ENCODE data around the gene UNK.

UNK gene

DNA sequence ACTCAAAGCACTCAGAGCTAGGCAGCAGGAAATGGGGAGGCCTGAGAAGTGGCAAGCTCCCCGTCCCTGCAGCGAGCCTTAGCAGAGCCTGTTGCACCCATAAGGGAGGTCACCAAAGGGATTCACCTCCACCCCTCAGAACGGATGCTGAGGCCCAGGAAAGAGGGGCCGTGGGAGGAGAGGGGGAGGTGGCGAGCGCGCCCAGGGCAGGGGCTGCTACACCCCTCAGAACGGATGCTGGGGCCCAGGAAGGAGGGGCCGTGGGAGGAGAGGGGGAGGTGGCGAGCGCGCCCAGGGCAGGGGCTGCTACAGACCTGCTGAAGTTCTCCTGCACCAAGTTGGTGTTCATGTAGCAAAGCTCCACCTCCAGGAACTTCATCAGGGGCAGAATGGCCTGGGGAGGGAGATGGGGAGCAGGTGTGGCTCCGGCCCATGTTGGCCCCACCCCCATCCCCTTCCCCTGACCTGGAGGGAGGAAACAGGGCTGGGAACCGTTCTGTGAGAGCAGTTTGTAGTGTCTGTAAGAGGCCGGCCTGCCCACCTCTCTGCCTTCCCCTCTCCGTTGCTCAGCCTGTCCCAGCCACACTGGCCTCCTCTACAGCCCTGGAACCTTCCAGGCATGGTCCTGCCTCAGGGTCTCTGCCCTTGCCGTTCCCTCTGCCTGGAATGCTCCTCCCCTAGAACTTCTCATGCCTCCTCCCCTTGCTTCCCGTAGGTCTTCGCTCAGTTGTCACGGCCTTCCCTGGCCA is 48.2 kb downstream of the UNK start:
- DNase-seq (ENCODE audit: low read depth in 1 of 2, low spot score in 1 of 2): no peak

DNA sequence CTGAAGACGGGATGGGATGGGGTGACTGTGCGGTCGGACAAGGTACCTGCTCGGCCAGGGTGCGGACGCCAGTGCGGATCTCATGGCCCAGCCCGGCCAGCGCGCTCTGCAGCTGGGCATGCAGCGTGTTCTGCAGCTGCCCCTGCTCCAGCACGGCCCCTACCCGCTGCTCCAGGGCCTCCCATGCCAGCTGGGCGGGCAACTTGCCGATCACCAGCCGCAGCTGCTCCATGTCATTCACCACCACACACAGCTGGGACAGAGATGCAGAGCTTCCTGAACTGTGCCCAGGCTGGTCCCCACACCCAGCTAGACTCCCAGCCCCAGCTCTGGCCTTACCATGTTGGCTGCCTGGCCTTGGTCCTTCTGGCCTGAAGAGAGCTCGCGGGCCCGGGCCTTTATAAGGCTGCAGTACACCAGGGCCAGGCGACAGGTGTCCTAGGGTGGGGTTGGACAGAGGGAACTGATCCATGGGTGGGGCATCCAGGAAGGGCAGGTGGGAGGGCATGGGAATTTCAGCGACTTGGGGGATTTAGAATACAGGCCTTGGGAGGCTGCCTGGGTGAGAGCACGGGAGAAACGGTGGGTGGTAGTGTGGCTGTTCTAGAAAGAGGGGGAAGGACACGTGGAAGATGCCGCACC is 49.8 kb downstream of the UNK start:
- DNase-seq (ENCODE audit: low read depth in 1 of 2, low spot score in 1 of 2): no peak

DNA sequence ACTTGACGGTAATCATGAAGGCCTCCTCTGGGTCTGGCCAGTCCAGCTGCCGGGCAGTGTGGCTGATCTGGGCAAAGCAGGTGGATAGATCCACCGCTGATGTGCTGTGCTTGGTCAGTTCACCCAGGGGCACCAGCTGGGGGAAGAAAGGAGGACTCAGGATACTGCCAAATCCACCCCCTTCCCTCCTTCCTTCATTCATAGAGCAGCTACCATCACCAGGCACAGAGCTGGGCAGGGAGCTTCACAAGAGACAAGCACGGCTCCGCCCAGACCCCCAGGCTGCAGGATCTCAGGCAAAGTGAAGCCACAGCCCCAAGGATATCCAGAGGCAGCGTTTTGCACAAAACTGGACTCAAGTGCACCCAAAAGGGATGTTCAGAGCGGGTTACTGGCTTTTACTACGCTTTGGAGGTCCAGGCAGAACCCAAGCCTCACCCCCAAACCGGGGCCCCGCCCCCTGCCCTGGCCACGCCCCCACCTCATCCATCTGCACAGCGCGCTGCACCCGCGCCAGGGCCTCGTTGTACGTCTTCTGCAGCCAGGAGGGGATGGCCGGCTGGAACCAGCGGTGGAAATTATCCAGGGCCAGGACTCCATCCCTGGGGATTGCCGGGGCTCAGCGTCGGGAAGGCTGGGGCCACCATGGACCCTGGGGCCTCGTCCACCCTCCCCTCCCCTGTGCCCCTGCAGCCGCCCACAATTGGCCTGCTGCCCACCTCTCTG is 50.5 kb downstream of the UNK start:
- no peak for DNase-seq (ENCODE audit: low read depth in 1 of 2, low spot score in 1 of 2)

DNA sequence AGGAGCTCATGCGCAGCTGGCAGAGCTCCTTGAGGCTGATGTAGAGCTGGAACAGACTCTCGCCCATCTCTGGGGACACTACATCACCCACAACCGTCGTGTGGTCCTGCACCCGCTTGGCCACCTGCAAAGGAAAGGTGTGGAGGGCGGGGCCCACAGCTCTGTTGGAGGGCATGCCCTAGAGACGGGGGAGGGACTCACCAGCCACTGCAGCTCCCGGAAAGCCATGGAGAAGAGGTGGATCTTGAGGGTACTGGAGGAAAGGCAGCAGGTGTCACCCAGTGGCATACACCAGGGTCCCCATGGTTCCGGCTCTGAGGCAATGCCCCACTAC is 51.0 kb downstream of the UNK start:
- DNase-seq (ENCODE audit: low read depth in 1 of 2, low spot score in 1 of 2): no peak

DNA sequence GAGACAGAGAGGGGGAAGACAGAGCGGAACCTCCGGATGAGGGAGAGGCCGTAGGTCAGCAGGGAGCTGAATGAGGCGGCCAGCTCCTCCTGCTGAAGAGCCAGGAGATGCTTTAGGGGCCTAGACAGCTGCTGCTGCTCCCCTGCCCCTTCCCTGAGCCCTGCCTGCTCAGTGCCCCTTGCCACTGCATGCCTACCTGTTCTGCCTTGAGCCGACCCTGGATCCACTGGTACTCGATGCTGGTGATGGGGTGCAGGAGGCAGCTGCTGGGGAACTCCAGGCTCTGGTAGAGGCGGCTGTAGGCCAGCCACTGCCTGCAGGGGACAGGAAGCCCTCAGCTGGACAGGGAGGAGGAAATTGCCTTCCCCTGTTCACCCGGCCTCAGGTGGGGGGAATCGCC is 52.0 kb downstream of the UNK start:
- no peak for DNase-seq (ENCODE audit: low read depth in 1 of 2, low spot score in 1 of 2)

DNA sequence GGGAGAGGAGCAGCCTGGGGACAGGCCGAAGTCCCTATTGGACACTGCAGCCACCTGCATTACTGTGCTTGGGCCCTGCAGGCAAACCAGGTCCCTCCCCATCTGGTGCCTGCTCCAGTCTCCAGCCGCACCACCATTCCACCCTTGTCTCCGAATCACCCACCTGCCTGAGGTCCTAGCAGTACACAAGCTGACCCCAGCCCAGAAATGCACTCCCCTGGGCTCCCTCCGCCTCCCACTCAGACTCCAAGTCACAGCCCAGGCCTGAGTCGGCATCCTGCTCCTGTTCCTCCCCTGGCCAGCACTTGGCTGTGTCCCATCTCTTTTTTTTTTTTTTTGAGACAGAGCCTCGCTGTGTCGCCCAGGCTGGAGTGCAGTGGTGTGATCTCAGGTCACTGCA is 53.3 kb downstream of the UNK start:
- DNase-seq (ENCODE audit: low read depth in 1 of 2, low spot score in 1 of 2): no peak

DNA sequence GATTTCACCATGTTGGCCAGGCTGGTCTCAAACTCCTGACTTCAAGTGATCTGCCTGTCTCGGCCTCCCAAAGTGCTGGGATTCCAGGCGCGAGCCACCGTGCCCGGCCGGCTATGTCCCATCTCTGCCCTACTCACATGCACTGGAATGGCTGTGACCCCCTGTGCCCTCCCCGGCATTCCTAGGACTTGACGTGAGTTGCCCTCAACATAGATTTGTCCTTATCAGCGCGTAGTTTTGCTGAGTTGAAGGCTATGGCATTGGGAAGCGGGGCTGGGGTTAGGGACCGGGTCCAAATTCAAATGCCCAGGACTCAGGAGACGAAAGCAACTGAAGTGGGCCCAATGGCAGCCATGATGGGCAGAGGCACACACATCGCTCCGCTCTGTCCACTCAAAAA is 53.8 kb downstream of the UNK start:
- no peak for DNase-seq (ENCODE audit: low read depth in 1 of 2, low spot score in 1 of 2)

DNA sequence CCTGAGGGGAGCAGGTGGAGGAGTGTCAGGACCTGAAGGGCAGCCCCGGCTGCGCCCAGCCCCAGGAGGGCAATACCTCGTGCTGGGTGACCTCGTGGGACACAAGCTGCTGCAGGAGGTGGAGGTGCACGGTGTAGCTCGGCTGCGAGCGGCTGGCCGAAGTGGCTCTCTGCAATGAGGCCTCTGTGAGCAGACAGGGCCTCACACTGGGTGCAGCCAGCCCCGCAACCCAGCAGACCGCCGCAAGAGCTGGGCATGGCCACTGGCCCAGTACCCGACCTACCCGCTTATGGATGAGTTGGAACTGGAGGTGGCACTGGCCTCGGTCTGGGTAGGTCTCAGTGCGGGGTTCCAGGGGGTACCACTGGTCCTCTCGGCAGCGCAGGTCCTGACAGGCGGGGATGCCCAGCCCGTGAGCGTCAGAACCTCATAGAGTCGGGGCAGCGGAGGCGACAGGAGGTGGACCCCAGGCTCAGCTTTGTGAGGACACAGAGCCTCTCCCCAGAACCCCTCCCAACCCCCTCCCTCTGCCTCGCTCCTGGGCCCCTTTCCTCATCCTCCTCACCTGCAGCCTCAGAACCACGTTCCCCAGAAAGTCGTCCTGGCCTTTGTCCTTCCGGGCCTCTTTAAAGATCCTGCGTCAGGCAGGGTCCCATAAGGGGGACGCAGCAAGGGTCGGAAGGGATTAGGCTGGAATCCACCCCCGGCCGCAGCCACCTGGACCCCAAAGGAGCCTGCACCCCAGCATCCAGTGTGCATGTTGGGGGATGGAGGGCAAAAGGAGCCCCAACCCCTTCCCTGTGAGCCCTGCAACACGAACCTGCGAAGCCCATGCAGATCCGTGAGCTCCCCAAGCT is 55.6 kb downstream of the UNK start:
- no peak for DNase-seq (ENCODE audit: low read depth in 1 of 2, low spot score in 1 of 2)

DNA sequence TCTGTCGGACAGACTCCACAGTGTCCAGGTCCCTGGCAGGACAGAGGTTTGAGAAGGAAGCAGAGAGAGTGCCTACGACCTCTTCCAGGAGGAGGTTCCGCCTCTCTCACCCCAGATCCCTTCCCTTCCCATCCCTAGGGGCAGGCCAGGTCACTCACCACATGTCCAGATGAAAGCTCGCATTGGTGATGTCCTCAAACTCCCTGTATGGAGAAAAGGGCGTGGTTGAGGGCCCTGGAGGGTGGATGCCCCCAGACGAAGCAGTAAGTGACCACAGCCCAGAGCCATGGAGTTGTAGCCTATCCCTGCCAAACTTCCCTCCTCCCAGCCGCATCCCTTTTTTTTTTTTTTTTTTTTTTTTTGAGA is 56.2 kb downstream of the UNK start:
- no peak for DNase-seq (ENCODE audit: low read depth in 1 of 2, low spot score in 1 of 2)

DNA sequence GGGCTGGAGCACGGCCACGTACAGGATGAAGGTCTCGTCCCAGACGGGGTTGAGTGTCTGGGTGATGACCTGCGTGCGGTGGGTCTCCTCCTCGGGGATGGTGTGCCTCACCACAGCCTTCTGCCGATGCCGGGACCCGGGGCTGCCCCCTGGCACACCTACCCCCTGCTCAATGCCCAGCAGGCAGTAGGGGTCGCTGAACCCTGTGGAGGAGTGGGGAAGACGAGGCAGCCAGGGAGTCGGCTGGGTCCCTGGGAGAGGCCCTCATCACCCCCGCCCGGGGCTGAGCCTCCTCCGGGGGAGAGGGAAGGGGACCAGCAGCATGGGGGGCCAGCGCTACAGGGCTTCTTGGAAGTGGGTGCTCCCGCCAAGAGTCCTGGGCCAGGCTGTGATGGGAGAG is 57.8 kb downstream of the UNK start:
- DNase-seq (ENCODE audit: low read depth in 1 of 2, low spot score in 1 of 2): no peak

DNA sequence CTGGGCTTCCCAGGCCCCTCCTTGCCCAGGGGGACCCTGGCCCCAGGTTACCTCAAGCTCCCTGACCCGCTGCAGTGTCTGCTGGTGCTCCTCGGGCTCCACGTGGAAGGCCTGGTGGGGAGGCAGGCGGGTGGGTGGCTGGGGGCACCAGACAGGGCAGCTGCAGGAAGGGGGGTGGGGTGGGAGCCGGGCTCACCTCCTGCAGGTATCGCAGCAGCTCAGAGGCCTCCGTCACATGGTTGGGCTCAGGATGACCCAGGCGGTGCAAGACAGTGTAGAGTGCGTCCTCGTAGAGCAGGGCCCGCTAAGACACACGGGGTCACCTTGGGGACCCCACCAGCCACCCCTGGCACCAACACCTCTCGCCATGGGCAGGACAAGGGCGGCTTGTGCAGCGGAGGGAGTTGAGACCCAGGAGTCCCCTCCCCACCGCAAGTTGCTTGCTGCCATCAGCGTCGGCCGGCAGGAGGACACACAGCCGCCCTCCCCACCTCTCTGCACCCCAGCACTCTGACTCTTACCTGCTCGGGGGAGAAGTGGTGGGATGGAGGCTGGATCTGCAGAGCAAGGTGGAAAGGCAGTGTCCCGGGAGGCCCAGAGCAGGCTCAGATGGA is 58.5 kb downstream of the UNK start:
- DNase-seq (ENCODE audit: low read depth in 1 of 2, low spot score in 1 of 2): no peak

DNA sequence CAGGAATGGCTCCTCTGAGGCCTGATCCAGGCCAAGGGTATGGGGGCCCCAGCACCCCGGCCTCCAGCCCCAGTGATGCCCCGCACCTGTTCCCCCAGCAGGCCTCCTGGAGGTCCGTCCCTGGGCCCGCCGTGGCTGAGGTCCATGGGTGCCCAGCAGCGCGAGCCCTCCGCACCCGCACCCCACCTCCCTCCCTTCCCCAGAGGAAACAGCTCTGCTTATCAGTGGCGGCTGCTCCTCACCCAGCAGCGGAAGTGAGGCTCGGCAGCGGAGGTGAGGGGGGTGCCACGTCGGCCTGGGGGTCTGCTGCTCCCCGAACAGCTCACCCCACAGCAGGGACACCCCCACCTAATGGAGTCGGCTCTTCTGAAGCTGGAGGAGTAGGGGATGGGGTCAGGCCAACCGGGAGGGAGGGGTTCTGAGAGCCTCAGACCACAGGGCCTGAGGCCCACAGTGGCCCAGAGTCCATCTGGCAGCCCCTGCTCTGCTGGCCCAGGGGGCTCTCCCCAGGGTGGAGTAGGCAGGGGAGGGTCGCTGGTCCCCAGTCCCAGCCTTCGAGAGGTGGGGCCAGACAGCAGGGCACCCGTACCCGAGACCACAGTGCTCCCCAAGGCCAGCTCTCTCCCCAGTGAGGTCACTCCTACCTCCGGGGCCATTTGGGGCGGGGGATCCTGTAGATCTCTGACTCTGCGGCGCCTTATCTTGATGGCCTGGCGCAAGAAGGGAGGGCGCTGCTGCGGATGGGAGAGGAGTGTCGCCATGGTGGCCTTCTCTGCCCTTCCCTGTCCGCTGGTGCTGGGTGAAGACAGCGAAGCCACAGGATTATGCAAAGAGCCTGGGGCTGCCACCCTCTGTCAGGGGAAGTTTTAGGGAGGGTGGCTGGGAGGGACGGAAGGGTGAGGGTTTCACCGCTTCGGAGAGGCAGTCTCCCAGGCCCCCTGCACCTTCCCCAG is 59.2 kb downstream of the UNK start, which contains the start of gene UNC13D:
Gene UNC13D (minus strand): TSS at position 828 of the 953 bp plus-strand sequence. CDS start 67 bp downstream, at position 761.
- peak; percentile 35 to 40 for DNase-seq (ENCODE audit: low read depth in 1 of 2, low spot score in 1 of 2)

DNA sequence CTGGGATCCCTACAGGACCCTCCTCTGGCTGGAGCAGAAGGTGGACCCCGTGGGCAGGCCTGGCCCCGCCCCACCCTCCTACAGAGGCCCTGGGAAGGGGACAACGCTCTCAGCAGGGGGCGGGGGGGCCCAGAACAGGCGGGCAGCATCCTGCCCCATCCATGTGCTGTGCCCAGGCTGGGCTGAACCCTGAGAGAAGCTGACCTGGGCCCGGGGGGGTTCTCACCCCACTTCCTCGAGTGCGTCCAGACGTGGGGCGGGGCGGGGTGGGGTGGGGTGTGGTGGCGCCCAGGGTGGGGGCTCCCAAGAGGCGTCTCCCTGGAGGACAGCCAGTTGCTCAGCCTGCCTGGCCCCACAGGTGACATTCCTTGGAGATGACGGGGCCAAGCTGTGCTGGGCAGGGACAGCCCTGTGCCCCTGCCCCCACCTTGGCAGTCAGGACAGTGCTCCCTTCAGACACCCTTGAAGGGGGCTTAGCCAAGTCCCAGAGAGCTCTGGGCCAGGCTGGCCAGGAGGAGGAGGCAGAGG is 60.0 kb downstream of the UNK start:
- no peak for DNase-seq (ENCODE audit: low read depth in 1 of 2, low spot score in 1 of 2)

DNA sequence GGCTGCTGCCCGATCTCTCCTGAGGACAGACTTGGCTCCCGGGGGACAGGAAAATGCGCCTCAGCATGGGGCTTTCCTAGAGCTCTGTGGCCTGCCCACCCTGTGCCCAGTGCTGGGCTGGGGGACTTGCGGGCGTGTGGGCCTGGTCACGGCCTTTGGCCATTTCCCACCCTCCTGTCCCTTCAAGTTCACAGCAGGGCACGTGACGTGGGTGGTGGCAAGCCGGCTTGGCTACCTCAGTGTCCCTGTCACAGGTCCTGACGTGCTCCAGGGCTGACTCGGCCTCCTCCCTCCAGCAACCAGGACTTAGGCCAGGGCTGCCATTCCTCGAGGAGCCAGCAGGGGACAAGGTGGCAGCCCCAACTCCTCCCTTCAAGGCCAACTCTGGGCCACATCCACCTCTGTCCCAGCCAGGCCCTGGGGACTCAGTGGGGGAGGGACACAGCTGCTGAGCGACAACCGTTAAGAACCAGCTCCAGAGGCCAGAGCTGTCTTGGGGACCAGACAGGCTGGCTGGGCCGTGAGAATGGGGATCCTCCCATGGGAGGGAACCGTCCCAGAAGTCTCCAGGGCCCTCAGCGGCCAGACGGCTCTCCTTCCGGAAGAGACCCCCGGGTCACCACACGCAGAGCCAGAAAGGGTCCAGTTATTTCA is 60.6 kb downstream of the UNK start:
- peak; percentile 41 to 52 for DNase-seq (ENCODE audit: low read depth in 1 of 2, low spot score in 1 of 2)

DNA sequence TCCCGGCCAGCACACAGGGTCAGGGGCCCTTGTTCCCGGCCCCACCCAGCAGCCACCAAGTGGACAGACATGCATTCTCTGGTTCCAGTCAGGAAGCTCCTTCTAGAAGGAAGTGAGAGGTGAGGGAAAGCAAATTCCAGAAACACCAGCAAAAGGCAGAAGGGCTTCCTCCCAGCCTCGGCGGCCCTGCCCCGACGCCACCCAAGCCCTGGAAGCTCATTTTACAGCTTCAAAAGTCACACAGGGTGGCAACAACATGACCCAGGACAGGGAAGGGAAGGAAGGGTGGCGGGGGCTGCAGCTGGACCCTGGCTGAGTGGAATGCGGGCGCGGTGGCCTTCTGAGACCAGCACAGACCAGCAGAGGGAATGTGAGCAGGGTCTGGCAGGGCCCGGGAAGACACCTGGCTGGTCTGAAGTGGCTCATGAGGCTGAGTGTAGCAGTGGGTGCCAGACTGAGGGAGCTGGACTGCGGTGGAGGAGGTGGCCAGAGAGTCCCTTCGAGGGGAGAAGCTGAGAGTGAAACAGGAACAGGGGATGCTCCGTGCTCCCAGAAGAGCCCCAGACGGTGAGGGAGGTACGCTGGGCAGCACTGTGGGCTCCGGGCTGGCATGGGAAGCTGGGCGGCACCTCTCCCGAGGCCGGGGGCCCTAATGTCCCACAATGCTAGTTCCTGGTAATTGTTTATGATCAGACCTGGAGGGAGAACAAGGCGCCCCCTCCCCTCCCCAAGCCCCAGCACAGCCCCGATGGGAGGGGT is 61.5 kb downstream of the UNK start:
- DNase-seq (ENCODE audit: low read depth in 1 of 2, low spot score in 1 of 2): no peak

DNA sequence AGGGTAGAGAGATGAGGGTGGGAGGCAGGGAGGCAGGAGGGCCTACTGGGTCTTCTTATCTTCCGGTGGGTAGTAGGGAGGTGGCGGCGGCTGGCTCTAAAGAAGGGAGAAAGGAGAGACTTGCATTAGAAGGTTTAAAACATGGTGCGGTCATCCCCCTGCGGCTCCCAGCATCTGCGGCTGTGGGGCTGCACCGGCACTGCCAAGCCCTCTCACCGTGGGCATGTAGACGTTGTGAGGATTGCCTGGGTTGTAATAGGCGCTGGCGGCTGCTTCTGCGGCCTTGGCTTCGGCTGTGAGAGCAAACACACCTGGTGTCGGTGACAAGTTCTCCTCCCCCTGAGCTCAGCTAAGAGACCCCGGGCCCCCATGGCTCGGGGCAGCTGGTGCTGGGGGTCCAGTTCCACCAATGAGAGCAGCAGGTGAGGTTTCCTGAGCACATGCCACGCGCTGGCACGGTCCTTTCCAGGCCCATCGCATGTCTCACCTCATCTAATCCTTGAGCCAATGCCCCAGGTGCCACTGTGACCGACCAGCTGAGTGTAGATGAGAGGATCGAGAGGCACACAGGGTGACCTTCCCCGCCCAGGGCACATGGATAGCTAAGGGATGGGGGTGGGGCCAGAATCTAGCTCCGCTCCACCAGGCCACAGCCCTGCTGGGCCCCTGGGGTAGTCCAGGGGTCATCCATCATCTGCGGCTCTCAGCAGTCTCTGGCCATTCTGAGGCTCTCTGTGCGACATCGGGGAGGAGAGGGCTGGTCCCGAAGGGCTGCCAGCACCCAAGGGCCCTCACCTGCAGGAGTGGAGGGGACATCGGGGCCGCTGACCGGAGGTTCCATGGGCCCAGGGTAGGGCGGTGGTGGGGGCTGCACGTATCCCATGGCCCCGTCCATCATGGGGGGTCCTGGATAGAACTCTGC is 62.3 kb downstream of the UNK start:
- DNase-seq (ENCODE audit: low read depth in 1 of 2, low spot score in 1 of 2): no peak
